BLaER1 (cell line): ENCODE measurements around the gene COQ10A.

ENCODE experiments used
- H3K27ac ChIP-seq: shearing (Covaris generic); formaldehyde crosslinking; 2 replicates; pipeline ENCODE4 v1.8.1; 2022
- H3K27me3 ChIP-seq: shearing (Covaris generic); formaldehyde crosslinking; 2 replicates; pipeline ENCODE4 v1.8.1; 2022
- H3K36me3 ChIP-seq: shearing (Covaris generic); formaldehyde crosslinking; 2 replicates; pipeline ENCODE4 v1.8.1; 2022
- H3K4me1 ChIP-seq: shearing (Covaris generic); formaldehyde crosslinking; 2 replicates; pipeline ENCODE4 v1.8.1; 2022
- H3K4me2 ChIP-seq: shearing (Covaris generic); formaldehyde crosslinking; 2 replicates; pipeline ENCODE4 v1.8.1; 2022
- H3K4me3 ChIP-seq: shearing (Covaris generic); formaldehyde crosslinking; 2 replicates; pipeline ENCODE4 v1.8.1; 2022
- H3K9ac ChIP-seq: shearing (Covaris generic); formaldehyde crosslinking; 2 replicates; pipeline ENCODE4 v1.8.1; 2022
- H3K9me3 ChIP-seq: shearing (Covaris generic); formaldehyde crosslinking; 2 replicates; pipeline ENCODE4 v1.8.1; 2022
- H4K20me1 ChIP-seq: shearing (Covaris generic); formaldehyde crosslinking; 2 replicates; pipeline ENCODE4 v1.8.1; 2022
- Cebpa-rat ChIP-seq: shearing (Covaris generic); IDR thresholded peaks from 2 replicates; pipeline ENCODE4 v1.8.1; 2022

The COQ10A gene

GRCh38 chr12:56288705-56289387, 22.1 kb downstream of the COQ10A start:
- H3K4me1 ChIP-seq, result peaks cover 4% of the 10 kb centered on the region; the same call in 1 of the 2 replicates

GRCh38 chr12:56293795-56294194, 27.1 kb downstream of the COQ10A start:
- H3K9ac ChIP-seq, result no peak overlapping the region
- H3K4me3 ChIP-seq, result no peak overlapping the region
- H3K36me3 ChIP-seq, result peaks cover 83% of the 10 kb centered on the region
- no peak overlapping the region for H3K4me2 ChIP-seq
- no peak overlapping the region for H3K27ac ChIP-seq
- peaks cover 37% of the 10 kb centered on the region for H3K4me1 ChIP-seq
- no peaks in the 10 kb centered on the region for H3K27me3 ChIP-seq
- no peaks in the 10 kb centered on the region for H3K9me3 ChIP-seq
- no peak for TF ChIP-seq Cebpa-rat
- H4K20me1 ChIP-seq, result peaks cover 100% of the 10 kb centered on the region

More at GRCh38 chr12:56288705-56289387, 22.1 kb downstream of the COQ10A start:
- Histone ChIP-seq H3K4me3 (no peak overlapping the region), H3K27ac (no peak overlapping the region), H3K36me3 (peaks cover 99% of the 10 kb centered on the region), H3K9ac (no peak overlapping the region), H4K20me1 (peaks cover 90% of the 10 kb centered on the region), H3K4me2 (no peak overlapping the region), H3K27me3 (no peaks in the 10 kb centered on the region), H3K9me3 (no peaks in the 10 kb centered on the region)
- TF ChIP-seq Cebpa-rat, result no peak

- peak overlapping the region; percentile 42; the same call in 1 of the 2 replicates for H3K9ac ChIP-seq
- no peaks in the 10 kb centered on the region for H3K27me3 ChIP-seq
- peaks cover 85% of the 10 kb centered on the region for H4K20me1 ChIP-seq
- H3K27ac ChIP-seq, result peak overlapping the region; percentile 41
- H3K4me1 ChIP-seq, result peaks cover 51% of the 10 kb centered on the region
- no peaks in the 10 kb centered on the region for H3K9me3 ChIP-seq
- no peak for TF ChIP-seq Cebpa-rat
- H3K4me2 ChIP-seq, result peak overlapping the region; percentile 94
- no peak overlapping the region; the same call in 1 of the 2 replicates for H3K4me3 ChIP-seq
- H3K36me3 ChIP-seq, result peaks cover 59% of the 10 kb centered on the region
Measured at GRCh38 chr12:56296295-56296694, 29.6 kb downstream of the COQ10A start.

- Histone ChIP-seq H3K27ac (no peak overlapping the region; the same call in 1 of the 2 replicates), H4K20me1 (peaks cover 74% of the 10 kb centered on the region), H3K9ac (no peak overlapping the region), H3K9me3 (no peaks in the 10 kb centered on the region), H3K27me3 (no peaks in the 10 kb centered on the region), H3K36me3 (peaks cover 48% of the 10 kb centered on the region), H3K4me3 (0 out of 2 replicates have a peak overlapping the region, but pooled peaks have one; percentile 86), H3K4me1 (peaks cover 56% of the 10 kb centered on the region), H3K4me2 (peak overlapping the region; percentile 94)
- TF ChIP-seq Cebpa-rat, result no peak
Measured at GRCh38 chr12:56297400-56297799, 30.7 kb downstream of the COQ10A start.

GRCh38 chr12:56298828-56299227, 32.1 kb downstream of the COQ10A start:
- no peaks in the 10 kb centered on the region for H3K9me3 ChIP-seq
- H4K20me1 ChIP-seq, result peaks cover 60% of the 10 kb centered on the region
- peak overlapping the region; percentile 90 for H3K27ac ChIP-seq
- peaks cover 38% of the 10 kb centered on the region for H3K36me3 ChIP-seq
- peak overlapping the region; percentile 94 for H3K4me2 ChIP-seq
- TF ChIP-seq Cebpa-rat, result no peak
- H3K4me1 ChIP-seq, result peaks cover 68% of the 10 kb centered on the region
- peak overlapping the region; percentile 93 for H3K9ac ChIP-seq
- H3K27me3 ChIP-seq, result no peaks in the 10 kb centered on the region
- peak overlapping the region; percentile 86 for H3K4me3 ChIP-seq

- Histone ChIP-seq H3K4me3 (peak overlapping the region; percentile 86), H3K27me3 (no peaks in the 10 kb centered on the region), H3K36me3 (peaks cover 38% of the 10 kb centered on the region), H4K20me1 (peaks cover 54% of the 10 kb centered on the region), H3K9me3 (no peaks in the 10 kb centered on the region), H3K4me1 (peaks cover 68% of the 10 kb centered on the region), H3K4me2 (peak overlapping the region; percentile 94), H3K9ac (peak overlapping the region; percentile 93), H3K27ac (peak overlapping the region; percentile 90)
- no peak for TF ChIP-seq Cebpa-rat
Measured at GRCh38 chr12:56299308-56299852, 32.6 kb downstream of the COQ10A start.

GRCh38 chr12:56299853-56300643, 33.3 kb downstream of the COQ10A start, which contains the start of gene CS:
CS (minus strand) TSS chr12:56300330; CDS start chr12:56300201, 129 bp downstream.
- H3K4me1 ChIP-seq, result peaks cover 68% of the 10 kb centered on the region
- H3K9me3 ChIP-seq, result no peaks in the 10 kb centered on the region

GRCh38 chr12:56300644-56301464, 34.1 kb downstream of the COQ10A start:
- Histone ChIP-seq H3K27me3 (no peaks in the 10 kb centered on the region), H3K27ac (peak overlapping the region; percentile 90), H3K4me3 (peak overlapping the region; percentile 86), H3K9ac (peak overlapping the region; percentile 93), H3K36me3 (peaks cover 39% of the 10 kb centered on the region), H3K4me1 (peaks cover 64% of the 10 kb centered on the region), H4K20me1 (peaks cover 40% of the 10 kb centered on the region), H3K4me2 (peak overlapping the region; percentile 83), H3K9me3 (no peaks in the 10 kb centered on the region)
- no peak for TF ChIP-seq Cebpa-rat

More at GRCh38 chr12:56299853-56300643, 33.3 kb downstream of the COQ10A start, which contains the start of gene CS:
- peak within 1 kb of the TSS; percentile 90 for H3K27ac ChIP-seq
- peaks cover 48% of the 10 kb centered on the region for H4K20me1 ChIP-seq
- H3K36me3 ChIP-seq, result peaks cover 38% of the 10 kb centered on the region
- no peak for TF ChIP-seq Cebpa-rat
- no peaks in the 10 kb centered on the region for H3K27me3 ChIP-seq
- peak within 1 kb of the TSS; percentile 93 for H3K9ac ChIP-seq
- H3K4me2 ChIP-seq, result peak within 1 kb of the TSS; percentile 94
- peak within 1 kb of the TSS; percentile 86 for H3K4me3 ChIP-seq

- no peak overlapping the region for H3K27ac ChIP-seq
- peaks cover 5% of the 10 kb centered on the region for H4K20me1 ChIP-seq
- H3K4me3 ChIP-seq, result no peak overlapping the region
- peaks cover 59% of the 10 kb centered on the region for H3K36me3 ChIP-seq
- no peak overlapping the region for H3K4me2 ChIP-seq
- no peaks in the 10 kb centered on the region for H3K9me3 ChIP-seq
- H3K4me1 ChIP-seq, result peaks cover 30% of the 10 kb centered on the region
- 0 out of 2 replicates have a peak overlapping the region, but pooled peaks have one; percentile 0 for H3K9ac ChIP-seq
- no peak for TF ChIP-seq Cebpa-rat
- no peaks in the 10 kb centered on the region for H3K27me3 ChIP-seq
Measured at GRCh38 chr12:56304276-56304675, 37.5 kb downstream of the COQ10A start.
